ENCODE measurements around the gene FBXO44.

FBXO44 gene

DNA sequence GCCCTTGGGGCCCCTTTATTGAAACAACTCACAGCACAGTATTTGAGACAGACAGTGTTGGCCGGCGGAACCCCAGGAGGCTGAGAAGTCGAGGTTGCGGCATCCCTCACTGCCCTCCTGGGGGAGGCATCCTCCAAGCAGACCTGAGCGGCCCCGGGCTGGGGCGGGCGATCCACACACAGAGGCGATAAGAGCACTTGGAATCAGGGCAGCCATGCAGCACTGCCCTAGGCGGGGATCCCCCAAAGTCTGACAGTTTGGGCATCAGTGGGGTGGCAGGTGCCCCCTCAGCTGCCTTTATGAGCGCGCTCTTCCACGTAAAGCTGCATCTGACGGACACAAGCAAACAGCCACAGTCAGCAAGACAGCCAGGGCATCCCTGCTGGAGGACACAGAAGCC is 19.8 kb downstream of the FBXO44 start:
- H3K36me3 ChIP-seq (ENCODE audit: control insufficient read depth in 2 of 2, insufficient read depth in 1 of 2, low read length in 2 of 2) = peaks cover 0 to 86% of the 10 kb centered on the region in 2 experiments; a peak in 2 of 3 replicates
- H3K9me3 ChIP-seq (ENCODE audit: control insufficient read depth, insufficient read depth, low read depth, low read length) = no peaks in the 10 kb centered on the region
- no peaks in the 10 kb centered on the region for H3K4me1 ChIP-seq (ENCODE audit: control insufficient read depth, insufficient read depth, low read length)
- POLR2A ChIA-PET = interaction anchor here (2.3 kb wide), 1 partner anchor 10 kb away, joined by 5 read pairs; no protein-coding TSS in a partner anchor
- H3K4me3 ChIP-seq (ENCODE audit: low read depth, low read length) = no peak overlapping the region
- CTCF ChIA-PET = no interaction called here
- TF ChIP-seq, protein P1, sequence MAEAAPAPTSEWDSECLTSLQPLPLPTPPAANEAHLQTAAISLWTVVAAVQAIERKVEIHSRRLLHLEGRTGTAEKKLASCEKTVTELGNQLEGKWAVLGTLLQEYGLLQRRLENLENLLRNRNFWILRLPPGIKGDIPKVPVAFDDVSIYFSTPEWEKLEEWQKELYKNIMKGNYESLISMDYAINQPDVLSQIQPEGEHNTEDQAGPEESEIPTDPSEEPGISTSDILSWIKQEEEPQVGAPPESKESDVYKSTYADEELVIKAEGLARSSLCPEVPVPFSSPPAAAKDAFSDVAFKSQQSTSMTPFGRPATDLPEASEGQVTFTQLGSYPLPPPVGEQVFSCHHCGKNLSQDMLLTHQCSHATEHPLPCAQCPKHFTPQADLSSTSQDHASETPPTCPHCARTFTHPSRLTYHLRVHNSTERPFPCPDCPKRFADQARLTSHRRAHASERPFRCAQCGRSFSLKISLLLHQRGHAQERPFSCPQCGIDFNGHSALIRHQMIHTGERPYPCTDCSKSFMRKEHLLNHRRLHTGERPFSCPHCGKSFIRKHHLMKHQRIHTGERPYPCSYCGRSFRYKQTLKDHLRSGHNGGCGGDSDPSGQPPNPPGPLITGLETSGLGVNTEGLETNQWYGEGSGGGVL (tag by site-specific recombination; IDR thresholded peaks at IDR 0.05) = no peak
- TF ChIP-seq, protein P2, sequence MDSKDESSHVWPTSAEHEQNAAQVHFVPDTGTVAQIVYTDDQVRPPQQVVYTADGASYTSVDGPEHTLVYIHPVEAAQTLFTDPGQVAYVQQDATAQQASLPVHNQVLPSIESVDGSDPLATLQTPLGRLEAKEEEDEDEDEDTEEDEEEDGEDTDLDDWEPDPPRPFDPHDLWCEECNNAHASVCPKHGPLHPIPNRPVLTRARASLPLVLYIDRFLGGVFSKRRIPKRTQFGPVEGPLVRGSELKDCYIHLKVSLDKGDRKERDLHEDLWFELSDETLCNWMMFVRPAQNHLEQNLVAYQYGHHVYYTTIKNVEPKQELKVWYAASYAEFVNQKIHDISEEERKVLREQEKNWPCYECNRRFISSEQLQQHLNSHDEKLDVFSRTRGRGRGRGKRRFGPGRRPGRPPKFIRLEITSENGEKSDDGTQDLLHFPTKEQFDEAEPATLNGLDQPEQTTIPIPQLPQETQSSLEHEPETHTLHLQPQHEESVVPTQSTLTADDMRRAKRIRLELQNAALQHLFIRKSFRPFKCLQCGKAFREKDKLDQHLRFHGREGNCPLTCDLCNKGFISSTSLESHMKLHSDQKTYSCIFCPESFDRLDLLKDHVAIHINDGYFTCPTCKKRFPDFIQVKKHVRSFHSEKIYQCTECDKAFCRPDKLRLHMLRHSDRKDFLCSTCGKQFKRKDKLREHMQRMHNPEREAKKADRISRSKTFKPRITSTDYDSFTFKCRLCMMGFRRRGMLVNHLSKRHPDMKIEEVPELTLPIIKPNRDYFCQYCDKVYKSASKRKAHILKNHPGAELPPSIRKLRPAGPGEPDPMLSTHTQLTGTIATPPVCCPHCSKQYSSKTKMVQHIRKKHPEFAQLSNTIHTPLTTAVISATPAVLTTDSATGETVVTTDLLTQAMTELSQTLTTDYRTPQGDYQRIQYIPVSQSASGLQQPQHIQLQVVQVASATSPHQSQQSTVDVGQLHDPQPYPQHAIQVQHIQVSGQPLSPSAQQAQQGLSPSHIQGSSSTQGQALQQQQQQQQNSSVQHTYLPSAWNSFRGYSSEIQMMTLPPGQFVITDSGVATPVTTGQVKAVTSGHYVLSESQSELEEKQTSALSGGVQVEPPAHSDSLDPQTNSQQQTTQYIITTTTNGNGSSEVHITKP (tag by site-specific recombination; IDR thresholded peaks at IDR 0.05) = no peak
- TF ChIP-seq, protein P3, sequence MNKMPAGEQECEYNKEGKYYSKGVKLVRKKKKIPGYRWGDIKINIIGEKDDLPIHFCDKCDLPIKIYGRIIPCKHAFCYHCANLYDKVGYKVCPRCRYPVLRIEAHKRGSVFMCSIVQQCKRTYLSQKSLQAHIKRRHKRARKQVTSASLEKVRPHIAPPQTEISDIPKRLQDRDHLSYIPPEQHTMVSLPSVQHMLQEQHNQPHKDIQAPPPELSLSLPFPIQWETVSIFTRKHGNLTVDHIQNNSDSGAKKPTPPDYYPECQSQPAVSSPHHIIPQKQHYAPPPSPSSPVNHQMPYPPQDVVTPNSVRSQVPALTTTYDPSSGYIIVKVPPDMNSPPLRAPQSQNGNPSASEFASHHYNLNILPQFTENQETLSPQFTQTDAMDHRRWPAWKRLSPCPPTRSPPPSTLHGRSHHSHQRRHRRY (tag by site-specific recombination; IDR thresholded peaks at IDR 0.05) = no peak
- TF ChIP-seq ZNF335 (tag by site-specific recombination; conservative IDR thresholded peaks at IDR 0.05) (no peak), ZNF558 (tag by site-specific recombination; IDR thresholded peaks at IDR 0.05) (no peak), GLI4 (tag by site-specific recombination; IDR thresholded peaks at IDR 0.05) (no peak), ZNF629 (tag by site-specific recombination; IDR thresholded peaks at IDR 0.05) (no peak), YY1 (tag by site-specific recombination; IDR thresholded peaks at IDR 0.05) (no peak), ZNF248 (tag by site-specific recombination; IDR thresholded peaks at IDR 0.05) (no peak), ZNF76 (tag by site-specific recombination; IDR thresholded peaks at IDR 0.05; ENCODE audit: borderline replicate concordance, low read depth) (no peak), ZNF510 (tag by site-specific recombination; IDR thresholded peaks at IDR 0.05; ENCODE audit: insufficient replicate concordance) (no peak), ZNF792 (tag by site-specific recombination; IDR thresholded peaks at IDR 0.05) (no peak), ZNF626 (tag by site-specific recombination; IDR thresholded peaks at IDR 0.05) (no peak), ZNF292 (tag by site-specific recombination; IDR thresholded peaks at IDR 0.05; ENCODE audit: borderline replicate concordance, low read depth) (no peak), ZBTB7A (tag by site-specific recombination; IDR thresholded peaks at IDR 0.05; ENCODE audit: low read depth) (no peak), ZNF404 (tag by site-specific recombination; IDR thresholded peaks at IDR 0.05) (no peak), ZNF529 (tag by site-specific recombination; IDR thresholded peaks at IDR 0.05; ENCODE audit: insufficient replicate concordance) (no peak)
- TF ChIP-seq, protein P4, sequence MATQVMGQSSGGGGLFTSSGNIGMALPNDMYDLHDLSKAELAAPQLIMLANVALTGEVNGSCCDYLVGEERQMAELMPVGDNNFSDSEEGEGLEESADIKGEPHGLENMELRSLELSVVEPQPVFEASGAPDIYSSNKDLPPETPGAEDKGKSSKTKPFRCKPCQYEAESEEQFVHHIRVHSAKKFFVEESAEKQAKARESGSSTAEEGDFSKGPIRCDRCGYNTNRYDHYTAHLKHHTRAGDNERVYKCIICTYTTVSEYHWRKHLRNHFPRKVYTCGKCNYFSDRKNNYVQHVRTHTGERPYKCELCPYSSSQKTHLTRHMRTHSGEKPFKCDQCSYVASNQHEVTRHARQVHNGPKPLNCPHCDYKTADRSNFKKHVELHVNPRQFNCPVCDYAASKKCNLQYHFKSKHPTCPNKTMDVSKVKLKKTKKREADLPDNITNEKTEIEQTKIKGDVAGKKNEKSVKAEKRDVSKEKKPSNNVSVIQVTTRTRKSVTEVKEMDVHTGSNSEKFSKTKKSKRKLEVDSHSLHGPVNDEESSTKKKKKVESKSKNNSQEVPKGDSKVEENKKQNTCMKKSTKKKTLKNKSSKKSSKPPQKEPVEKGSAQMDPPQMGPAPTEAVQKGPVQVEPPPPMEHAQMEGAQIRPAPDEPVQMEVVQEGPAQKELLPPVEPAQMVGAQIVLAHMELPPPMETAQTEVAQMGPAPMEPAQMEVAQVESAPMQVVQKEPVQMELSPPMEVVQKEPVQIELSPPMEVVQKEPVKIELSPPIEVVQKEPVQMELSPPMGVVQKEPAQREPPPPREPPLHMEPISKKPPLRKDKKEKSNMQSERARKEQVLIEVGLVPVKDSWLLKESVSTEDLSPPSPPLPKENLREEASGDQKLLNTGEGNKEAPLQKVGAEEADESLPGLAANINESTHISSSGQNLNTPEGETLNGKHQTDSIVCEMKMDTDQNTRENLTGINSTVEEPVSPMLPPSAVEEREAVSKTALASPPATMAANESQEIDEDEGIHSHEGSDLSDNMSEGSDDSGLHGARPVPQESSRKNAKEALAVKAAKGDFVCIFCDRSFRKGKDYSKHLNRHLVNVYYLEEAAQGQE (tag by site-specific recombination; IDR thresholded peaks at IDR 0.05) = no peak
- TF ChIP-seq, protein P5, sequence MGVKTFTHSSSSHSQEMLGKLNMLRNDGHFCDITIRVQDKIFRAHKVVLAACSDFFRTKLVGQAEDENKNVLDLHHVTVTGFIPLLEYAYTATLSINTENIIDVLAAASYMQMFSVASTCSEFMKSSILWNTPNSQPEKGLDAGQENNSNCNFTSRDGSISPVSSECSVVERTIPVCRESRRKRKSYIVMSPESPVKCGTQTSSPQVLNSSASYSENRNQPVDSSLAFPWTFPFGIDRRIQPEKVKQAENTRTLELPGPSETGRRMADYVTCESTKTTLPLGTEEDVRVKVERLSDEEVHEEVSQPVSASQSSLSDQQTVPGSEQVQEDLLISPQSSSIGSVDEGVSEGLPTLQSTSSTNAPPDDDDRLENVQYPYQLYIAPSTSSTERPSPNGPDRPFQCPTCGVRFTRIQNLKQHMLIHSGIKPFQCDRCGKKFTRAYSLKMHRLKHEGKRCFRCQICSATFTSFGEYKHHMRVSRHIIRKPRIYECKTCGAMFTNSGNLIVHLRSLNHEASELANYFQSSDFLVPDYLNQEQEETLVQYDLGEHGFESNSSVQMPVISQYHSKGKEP (tag by site-specific recombination; IDR thresholded peaks at IDR 0.05) = no peak
- TF ChIP-seq, protein P6, sequence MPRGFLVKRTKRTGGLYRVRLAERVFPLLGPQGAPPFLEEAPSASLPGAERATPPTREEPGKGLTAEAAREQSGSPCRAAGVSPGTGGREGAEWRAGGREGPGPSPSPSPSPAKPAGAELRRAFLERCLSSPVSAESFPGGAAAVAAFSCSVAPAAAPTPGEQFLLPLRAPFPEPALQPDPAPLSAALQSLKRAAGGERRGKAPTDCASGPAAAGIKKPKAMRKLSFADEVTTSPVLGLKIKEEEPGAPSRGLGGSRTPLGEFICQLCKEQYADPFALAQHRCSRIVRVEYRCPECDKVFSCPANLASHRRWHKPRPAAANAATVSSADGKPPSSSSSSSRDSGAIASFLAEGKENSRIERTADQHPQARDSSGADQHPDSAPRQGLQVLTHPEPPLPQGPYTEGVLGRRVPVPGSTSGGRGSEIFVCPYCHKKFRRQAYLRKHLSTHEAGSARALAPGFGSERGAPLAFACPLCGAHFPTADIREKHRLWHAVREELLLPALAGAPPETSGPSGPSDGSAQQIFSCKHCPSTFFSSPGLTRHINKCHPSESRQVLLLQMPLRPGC (tag by site-specific recombination; IDR thresholded peaks at IDR 0.05) = no peak
- H3K27ac ChIP-seq (ENCODE audit: extremely low read depth, low read depth, low read length) = no peak overlapping the region
